Measurements from ENCODE around the gene CLINT1.
"Not testable (repeated sequence)": the region's sequence is repeated elsewhere in the genome, so short reads cannot be mapped to it uniquely, and the experiment has no call there.

The CLINT1 gene

DNA sequence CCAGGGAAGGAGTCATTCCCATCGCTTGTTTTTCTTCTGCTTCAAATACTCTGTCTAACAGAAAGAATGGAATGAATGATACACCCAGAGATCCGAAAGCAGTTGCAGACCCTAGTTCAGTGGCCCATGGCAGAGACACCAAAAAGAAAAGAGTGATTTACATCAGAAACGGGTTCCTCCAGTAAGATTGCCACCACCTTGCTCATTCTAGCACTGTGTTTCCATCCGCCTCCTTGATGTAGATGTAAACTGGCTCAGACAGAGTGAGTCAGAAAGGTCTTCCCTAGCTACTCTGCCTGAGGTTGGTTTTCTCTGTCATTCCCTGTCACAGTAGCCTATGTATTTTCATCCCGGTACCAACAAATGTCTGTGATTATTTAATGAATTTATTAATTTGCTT lies 15.9 kb upstream of the CLINT1 start:
- peaks cover 12 to 17% of the 10 kb centered on the region in 2 donors for H3K4me1 Mint-ChIP-seq
- no peaks in the 10 kb centered on the region for H3K27me3 Mint-ChIP-seq
- DNase-seq = no peak
- no peaks in the 10 kb centered on the region for H3K36me3 Mint-ChIP-seq
- H3K27ac Mint-ChIP-seq = no peak overlapping the region
- no peak for ATAC-seq (replicated peaks)
- no peaks in the 10 kb centered on the region for H3K9me3 Mint-ChIP-seq
- no peak overlapping the region for H3K4me3 Mint-ChIP-seq

DNA sequence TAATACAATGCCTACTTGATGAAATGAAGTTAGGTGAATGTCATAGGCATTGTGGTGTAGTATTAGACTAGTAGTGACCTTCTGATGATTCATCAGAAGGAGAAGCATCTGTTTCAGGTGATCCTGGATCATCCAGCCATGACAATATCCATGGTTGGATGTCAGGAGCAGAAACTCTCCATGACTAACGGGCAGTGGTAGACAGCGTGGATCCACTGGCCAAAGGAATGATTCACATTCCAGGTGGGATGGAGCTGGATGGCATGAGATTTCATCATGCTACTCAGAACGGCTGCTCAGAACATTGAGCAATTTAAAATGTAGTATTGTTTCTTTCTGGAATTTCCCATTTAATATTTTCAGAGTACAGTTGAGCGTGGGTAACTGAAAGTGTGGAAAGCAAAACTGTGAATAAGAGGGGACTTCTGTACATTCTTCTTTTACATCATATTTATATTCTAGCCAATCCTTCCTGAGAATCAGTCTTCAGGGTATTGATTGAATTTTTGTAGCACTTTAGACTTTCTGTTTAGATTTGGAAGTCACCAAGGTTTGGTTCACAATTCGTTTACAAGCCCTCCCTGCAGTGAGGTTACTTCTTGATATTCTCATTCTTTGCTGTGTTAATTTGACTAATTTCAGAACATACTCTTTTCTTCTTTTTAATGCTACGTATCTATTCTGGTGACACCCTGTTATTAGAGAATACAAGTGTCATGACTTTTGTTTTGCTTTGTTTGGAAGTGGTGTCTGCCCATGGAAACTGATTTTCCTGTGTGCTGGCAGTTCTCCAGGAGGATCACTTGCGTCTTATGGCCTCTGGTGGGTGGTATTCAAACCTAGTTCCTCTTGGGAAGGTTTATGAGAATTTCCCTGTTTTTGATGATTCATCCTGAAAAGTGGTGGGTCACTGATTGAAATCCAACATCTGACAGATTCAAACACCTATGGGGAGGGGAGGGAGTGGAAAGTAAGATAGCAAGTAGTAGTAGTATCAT lies 12.2 kb upstream of the CLINT1 start:
- Mint-ChIP-seq H3K4me3 (peak overlapping the region; percentile 42 to 48), H3K4me1 (peaks cover 12 to 17% of the 10 kb centered on the region in 2 donors), H3K36me3 (peaks cover 2 to 3% of the 10 kb centered on the region in 2 donors), H3K27me3 (no peaks in the 10 kb centered on the region), H3K9me3 (peaks cover 4% of the 10 kb centered on the region in 2 donors), H3K27ac (peak overlapping the region; percentile 87)
- ATAC-seq (replicated peaks) = peak; percentile 74 to 79
- no peak for DNase-seq

DNA sequence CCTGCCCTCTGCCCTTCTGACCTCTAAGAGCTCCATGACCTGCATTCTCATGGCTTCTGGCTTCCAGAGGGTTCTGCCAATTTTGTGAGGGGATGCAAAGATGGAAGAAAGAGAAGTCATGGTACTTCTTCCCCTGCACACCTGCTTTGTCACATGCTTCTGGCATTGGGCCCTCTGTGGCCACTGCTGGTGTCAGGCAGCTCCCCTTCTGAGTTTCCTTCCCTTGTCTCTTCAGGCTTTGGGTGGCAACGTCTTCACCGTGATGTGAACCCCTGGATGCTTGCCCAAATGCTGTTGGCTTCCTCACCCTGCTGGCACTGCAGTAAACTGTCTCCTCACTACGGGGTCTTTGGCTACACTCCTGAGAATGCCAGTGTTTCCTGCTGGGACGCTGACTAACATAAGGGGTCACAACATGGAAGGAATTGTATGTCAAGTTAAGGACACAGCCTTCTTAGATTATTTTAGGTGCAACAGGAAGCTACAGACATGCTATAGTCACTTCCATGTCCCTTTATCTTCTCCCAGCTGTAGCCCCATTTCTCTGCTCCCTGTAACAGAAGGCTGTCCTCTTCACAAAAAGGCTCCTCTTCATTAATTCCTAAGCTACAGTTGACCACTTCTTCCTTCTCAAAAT lies 8.9 kb upstream of the CLINT1 start:
- no peak overlapping the region for H3K4me3 Mint-ChIP-seq
- H3K27me3 Mint-ChIP-seq = no peaks in the 10 kb centered on the region
- H3K9me3 Mint-ChIP-seq = peaks cover 4% of the 10 kb centered on the region in 2 donors
- H3K36me3 Mint-ChIP-seq = peaks cover 2 to 3% of the 10 kb centered on the region in 2 donors
- peaks cover 12 to 17% of the 10 kb centered on the region in 2 donors for H3K4me1 Mint-ChIP-seq
- ATAC-seq (replicated peaks) (no peak), DNase-seq (no peak)
- H3K27ac Mint-ChIP-seq = no peak overlapping the region

DNA sequence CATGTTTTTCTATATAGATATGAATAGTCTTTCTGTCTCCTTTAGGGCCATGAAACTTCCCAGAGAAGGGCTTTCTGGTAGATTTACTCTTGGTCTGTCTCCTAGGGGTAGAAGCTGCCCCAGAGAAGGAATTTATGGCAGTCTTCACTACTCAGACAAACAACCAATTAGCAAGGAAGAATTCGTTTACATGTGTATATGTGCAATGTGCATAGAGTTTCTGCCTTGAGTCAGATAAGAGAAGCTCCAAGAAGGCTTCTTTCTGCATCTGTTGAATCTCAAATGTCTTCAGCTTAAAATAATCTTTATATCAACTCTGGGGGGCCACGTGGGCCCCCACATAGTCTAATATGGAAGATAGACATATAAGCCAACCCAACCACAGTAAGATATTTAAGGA lies 7.6 kb upstream of the CLINT1 start:
- no peak overlapping the region for H3K4me3 Mint-ChIP-seq
- H3K27ac Mint-ChIP-seq = no peak overlapping the region
- H3K4me1 Mint-ChIP-seq = peaks cover 13 to 19% of the 10 kb centered on the region in 2 donors
- peaks cover 4% of the 10 kb centered on the region in 2 donors for H3K9me3 Mint-ChIP-seq
- no peak for DNase-seq
- peaks cover 2 to 3% of the 10 kb centered on the region in 2 donors for H3K36me3 Mint-ChIP-seq
- H3K27me3 Mint-ChIP-seq = no peaks in the 10 kb centered on the region
- ATAC-seq (replicated peaks) = no peak

DNA sequence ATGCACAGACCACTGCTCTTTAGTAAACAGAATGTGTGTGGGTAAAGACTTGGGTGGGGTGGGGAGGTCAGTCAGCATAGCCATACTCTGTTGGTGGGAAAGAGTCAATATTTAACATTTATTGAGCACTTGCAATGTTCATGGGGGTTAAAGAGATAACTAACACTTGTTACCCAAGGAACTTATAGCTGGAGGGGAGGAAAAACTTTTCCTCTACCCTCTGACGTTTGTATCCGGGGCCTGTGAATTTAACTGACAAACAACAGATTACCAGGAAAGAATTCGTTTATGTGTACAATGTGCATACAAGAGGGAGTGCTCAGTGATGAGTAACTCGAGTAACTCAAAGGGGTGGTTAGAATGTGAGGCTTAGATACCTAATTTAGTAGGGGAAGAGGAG lies 6.8 kb upstream of the CLINT1 start:
- H3K36me3 Mint-ChIP-seq = peaks cover 2 to 3% of the 10 kb centered on the region in 2 donors
- H3K4me1 Mint-ChIP-seq = peaks cover 11 to 19% of the 10 kb centered on the region in 2 donors
- peaks cover 4% of the 10 kb centered on the region in 2 donors for H3K9me3 Mint-ChIP-seq
- H3K27me3 Mint-ChIP-seq = no peaks in the 10 kb centered on the region
- no peak overlapping the region for H3K27ac Mint-ChIP-seq
- no peak for DNase-seq
- no peak for ATAC-seq (replicated peaks)
- no peak overlapping the region for H3K4me3 Mint-ChIP-seq

DNA sequence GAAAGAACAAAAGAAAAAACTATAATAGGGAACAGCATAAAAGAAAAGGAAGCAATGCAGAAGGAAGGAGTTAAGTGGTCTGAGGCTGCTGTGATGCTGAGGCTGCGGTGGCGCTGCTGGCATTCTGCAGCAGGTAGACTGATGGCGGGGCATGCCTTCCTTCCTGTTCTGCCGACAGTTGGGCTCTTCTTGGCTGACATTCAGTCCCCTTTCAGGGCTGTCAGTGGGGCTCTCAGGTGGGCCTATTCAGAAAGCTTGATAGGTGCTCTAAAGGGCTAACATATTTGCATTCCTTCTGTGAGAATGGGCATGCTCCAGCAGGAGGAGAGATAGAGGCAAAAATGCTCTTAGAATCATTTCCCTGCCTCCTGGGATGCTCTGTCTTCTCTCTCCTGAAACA lies 5.1 kb upstream of the CLINT1 start:
- Mint-ChIP-seq H3K27ac (no peak overlapping the region), H3K36me3 (no peaks in the 10 kb centered on the region), H3K4me1 (peaks cover 9 to 23% of the 10 kb centered on the region in 2 donors), H3K9me3 (peaks cover 0 to 1% of the 10 kb centered on the region in 2 donors), H3K4me3 (no peak overlapping the region), H3K27me3 (no peaks in the 10 kb centered on the region)
- no peak for DNase-seq
- no peak for ATAC-seq (replicated peaks)

DNA sequence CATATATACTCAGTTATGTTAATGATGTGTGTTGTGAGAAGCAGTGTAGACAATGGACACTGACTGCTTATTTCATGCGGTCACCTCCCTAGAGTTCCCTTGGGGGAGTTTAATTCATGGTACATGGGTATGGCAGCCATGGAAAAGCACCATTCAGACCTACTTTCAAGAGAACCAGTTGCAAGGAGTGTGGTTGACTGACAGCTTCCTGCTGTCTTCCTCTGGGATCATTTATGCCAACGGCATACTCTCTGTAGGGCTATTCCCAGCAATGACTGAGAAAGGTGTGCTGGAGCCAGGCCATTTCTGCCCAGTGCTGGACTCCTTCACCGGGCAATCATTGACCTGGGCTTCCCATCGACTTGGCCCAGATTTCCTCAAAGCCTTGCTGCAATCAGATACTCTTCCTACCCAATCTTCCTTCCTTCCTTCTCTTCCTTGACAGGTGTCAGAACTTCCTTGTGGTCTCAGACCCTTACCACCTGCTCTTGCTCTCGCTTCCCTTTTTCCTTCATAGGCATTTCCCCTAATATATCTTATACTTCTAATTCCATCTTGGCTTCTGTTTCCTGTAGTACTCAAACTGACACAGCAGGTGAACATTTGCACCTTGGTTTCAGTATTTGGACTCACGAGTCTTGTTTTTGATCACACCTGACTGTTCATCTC lies 3.4 kb upstream of the CLINT1 start:
- H3K4me3 Mint-ChIP-seq = no peak overlapping the region
- H3K4me1 Mint-ChIP-seq = peaks cover 14 to 38% of the 10 kb centered on the region in 2 donors
- DNase-seq = no peak
- H3K27me3 Mint-ChIP-seq = no peaks in the 10 kb centered on the region
- no peaks in the 10 kb centered on the region for H3K9me3 Mint-ChIP-seq
- H3K36me3 Mint-ChIP-seq = peaks cover 4 to 5% of the 10 kb centered on the region in 2 donors
- H3K27ac Mint-ChIP-seq = no peak overlapping the region
- ATAC-seq (replicated peaks) = no peak

DNA sequence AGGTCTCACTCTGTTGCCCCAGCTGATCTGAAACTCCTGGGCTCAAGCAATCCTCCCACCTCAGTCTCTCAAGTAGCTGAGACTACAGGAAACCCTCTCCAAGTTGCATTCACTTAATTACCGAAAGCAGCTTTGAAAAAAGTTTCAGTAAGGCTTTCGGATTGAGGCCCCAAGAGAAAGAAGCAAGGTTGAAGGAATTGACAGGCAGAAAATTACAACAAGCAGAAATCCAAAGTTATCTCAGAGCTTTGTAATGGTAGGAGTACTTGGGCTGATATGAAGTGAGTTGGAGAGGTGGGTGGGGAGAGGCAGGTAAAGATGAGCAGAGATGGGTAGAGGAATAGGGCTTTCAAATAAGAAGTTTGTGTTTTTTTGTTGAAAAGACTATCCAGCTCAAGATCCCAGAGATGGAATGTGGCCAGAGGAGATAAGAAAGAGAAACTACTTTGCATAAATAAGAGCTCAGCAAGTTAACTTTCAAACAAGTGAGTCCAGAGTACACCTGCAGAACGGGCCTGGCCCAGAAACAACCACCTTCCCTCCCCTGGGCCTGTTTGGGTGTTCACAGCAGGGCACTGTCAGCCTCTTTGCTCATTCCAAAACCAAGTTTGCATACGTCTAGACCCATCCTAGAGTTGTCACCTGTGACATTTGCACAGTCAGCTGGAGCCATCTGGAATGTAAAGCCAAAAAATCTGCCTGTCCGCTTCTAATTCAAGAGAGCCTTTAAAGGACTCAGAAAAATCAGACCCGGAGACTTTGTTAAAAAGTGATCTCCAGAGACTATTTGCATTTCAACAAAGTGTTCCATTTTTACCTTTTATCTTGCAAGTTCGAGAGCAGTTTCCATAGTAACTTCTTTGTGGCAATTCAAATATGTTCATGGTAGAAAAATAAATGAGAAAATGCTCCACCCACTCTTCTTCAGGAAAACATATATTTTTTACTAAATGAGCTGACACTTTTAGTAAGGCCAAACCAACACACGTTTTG lies 2.2 kb upstream of the CLINT1 start:
- ATAC-seq (replicated peaks) (peak; percentile 27 to 47), DNase-seq (no peak)
- Mint-ChIP-seq H3K4me3 (peak overlapping the region; percentile 1 to 4), H3K4me1 (peaks cover 18 to 49% of the 10 kb centered on the region in 2 donors), H3K9me3 (no peaks in the 10 kb centered on the region), H3K27me3 (no peaks in the 10 kb centered on the region), H3K36me3 (peaks cover 4 to 5% of the 10 kb centered on the region in 2 donors), H3K27ac (peak overlapping the region; percentile 21)

DNA sequence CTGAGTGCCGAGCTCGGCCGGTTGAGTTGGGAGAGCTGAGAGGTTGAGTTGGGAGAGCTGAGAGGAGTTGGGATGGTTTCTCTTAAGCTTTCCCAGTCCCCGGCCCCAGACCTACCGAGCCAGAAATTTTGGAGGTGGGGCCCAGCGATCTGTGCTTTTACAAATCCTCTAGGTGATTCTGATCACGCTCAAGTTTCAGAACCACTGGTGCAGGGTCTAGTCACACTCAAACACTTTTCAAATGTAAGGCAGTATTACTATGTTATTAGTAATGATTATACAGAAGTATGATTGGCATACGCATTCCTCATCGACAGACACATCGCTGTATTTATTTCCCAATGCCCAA lies 256 bp upstream of the CLINT1 start:
- H3K36me3 Mint-ChIP-seq = peaks cover 7 to 8% of the 10 kb centered on the region in 2 donors
- H3K9me3 Mint-ChIP-seq = no peaks in the 10 kb centered on the region
- no peak for DNase-seq
- no peaks in the 10 kb centered on the region for H3K27me3 Mint-ChIP-seq
- peak overlapping the region; percentile 99 for H3K27ac Mint-ChIP-seq
- peak overlapping the region; percentile 92 to 100 for H3K4me3 Mint-ChIP-seq
- H3K4me1 Mint-ChIP-seq = peaks cover 21 to 60% of the 10 kb centered on the region in 2 donors
- ATAC-seq (replicated peaks) = peak; percentile 4 to 10

DNA sequence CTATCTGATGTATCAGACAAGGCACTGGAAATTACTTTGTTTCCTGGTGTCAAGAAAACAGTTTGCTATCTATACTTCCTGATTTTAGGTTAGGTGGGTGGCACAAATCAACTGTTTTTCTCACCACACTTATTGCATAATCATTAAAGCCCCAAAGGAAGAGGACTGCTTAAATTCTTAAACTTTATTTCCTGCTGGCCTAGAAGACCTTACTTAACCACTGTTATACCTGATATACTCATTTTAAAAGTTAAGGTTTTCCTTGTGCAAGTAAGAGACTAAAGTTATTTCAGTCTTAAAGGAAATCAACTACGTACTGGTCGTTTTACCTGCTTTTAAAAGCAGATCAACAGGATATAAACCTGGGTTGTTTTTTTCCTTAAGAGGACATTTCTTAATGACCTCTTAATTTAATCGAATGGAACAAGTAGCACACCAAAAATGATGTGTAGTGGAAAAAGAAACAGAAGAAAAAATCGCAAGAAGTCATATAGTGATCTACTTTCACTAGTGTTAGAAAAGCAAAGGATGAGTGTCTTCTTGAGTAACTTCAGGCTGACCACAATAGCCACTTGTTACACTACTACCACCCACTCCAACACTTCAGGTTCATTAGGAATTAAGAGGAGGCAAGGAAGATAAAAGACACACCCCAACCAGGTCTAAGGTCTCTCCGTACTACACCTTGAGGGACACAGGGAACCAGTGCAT lies 974 bp downstream of the CLINT1 start:
- Mint-ChIP-seq H3K36me3 (peaks cover 8 to 14% of the 10 kb centered on the region in 2 donors), H3K27me3 (no peaks in the 10 kb centered on the region), H3K9me3 (no peaks in the 10 kb centered on the region), H3K4me1 (peaks cover 25 to 69% of the 10 kb centered on the region in 2 donors), H3K27ac (peak overlapping the region; percentile 99), H3K4me3 (peak overlapping the region; percentile 92 to 100)
- peak; percentile 57 to 59 for ATAC-seq (replicated peaks)
- DNase-seq = no peak

DNA sequence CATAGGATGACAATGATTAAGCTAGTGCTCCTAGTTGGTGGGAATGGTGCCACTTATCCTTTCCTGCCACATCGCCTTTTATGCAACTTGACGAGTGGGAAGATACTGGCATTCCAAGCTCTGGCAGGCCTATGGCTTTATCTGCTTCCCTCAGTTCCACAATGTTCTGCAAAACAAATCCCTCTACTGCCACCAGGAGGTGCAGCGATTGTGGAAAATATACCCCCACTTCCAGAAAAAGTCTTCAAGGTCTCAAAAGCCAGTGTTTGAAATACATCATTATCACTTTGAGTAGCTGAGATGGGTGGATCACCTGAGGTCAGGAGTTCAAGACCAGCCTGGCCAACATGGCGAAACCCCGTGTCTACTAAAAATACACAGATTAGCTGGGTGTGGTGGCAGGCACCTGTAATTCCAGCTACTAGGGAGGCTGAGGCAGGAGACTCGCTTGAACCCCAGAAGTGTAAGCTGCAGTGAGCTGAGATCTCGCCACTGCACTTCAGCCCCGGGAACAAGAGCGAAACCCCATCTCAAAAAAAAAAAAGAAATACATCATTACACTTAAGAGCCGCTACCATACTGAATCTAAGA lies 3.4 kb downstream of the CLINT1 start:
- Mint-ChIP-seq H3K4me1 (peaks cover 20 to 59% of the 10 kb centered on the region in 2 donors), H3K9me3 (no peaks in the 10 kb centered on the region), H3K4me3 (peak overlapping the region in 1 of 2 donors; percentile 66), H3K27me3 (no peaks in the 10 kb centered on the region), H3K27ac (no peak overlapping the region), H3K36me3 (peaks cover 12 to 17% of the 10 kb centered on the region in 2 donors)
- no peak for ATAC-seq (replicated peaks)
- DNase-seq = no peak

DNA sequence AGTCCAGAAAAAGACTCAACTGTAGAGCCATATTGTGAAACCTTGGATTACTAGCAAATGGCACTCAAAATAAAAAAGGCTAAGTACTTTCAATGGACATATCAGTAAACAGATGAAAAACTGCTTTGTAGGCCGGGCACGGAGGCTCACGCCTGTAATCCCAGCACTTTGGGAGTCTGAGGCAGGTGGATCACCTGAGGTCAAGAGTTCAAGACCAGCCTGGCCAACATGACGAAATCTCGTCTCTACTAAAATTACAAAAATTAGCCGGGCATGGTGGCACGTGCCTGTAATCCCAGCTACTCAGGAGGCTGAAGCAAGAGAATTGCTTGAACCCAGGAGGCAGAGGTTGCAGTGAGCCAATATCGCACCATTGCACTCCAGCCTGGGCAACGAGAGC lies 5.6 kb downstream of the CLINT1 start:
- H3K27ac Mint-ChIP-seq; DNase-seq; ATAC-seq (replicated peaks); H3K9me3 Mint-ChIP-seq; H3K27me3 Mint-ChIP-seq; H3K4me3 Mint-ChIP-seq: not testable (repeated sequence)
- Mint-ChIP-seq H3K36me3 (peaks cover 12 to 20% of the 10 kb centered on the region in 2 donors), H3K4me1 (peaks cover 21 to 54% of the 10 kb centered on the region in 2 donors)
